ENCODE measurements around the gene TMTC4.

TMTC4 gene

GRCh38 chr13:100611678-100612492, 62.7 kb downstream of the TMTC4 start:
- no peak overlapping the region for H3K4me3 ChIP-seq (ENCODE audit: low read depth, low read length)
- H3K4me1 ChIP-seq = no peaks in the 10 kb centered on the region
- H3K9me3 ChIP-seq (ENCODE audit: control insufficient read depth, low read length) = no peaks in the 10 kb centered on the region
- no peaks in the 10 kb centered on the region for H3K79me2 ChIP-seq
- H3K27ac ChIP-seq = no peak overlapping the region
- H2AFZ ChIP-seq = peak overlapping the region; percentile 42
- no peak overlapping the region for H3K9ac ChIP-seq
- TF ChIP-seq CTCF (IDR thresholded peaks at IDR 0.05) = no peak
- no peaks in the 10 kb centered on the region for H3K27me3 ChIP-seq (ENCODE audit: control insufficient read depth, insufficient read depth, low read length)
- H3K4me2 ChIP-seq (ENCODE audit: low read length) = no peak overlapping the region
- no peaks in the 10 kb centered on the region for H3K36me3 ChIP-seq (ENCODE audit: control insufficient read depth, insufficient read depth, low read length)

GRCh38 chr13:100610391-100611347, 63.9 kb downstream of the TMTC4 start:
- no peak overlapping the region for H3K27ac ChIP-seq
- TF ChIP-seq CTCF (IDR thresholded peaks at IDR 0.05) = no peak

DNA sequence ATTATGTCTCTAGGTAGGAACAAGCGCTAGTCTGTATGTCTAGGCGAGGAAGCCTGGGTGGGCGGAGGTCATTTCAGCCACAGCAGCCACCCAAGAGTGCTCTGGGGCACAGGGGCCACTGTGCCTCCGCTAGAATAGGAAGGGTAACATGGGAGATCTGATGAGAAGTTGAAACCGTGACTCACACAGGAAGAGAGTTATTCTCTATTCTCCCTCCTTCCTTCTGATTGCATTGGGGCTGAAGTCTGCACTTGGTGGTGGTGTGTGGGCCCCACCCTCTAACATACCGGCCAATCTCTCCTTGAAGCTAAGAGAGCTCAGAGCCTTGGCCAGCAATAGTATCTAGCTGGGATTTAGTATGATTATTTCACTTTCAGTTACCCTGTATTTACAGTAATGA, 65.7 kb downstream of the TMTC4 start:
- Histone ChIP-seq H3K27ac (no peak overlapping the region), H3K27me3 (ENCODE audit: control insufficient read depth, insufficient read depth, low read length) (no peaks in the 10 kb centered on the region), H3K4me3 (ENCODE audit: low read depth, low read length) (no peak overlapping the region), H3K79me2 (no peaks in the 10 kb centered on the region), H3K9ac (no peak overlapping the region), H2AFZ (no peak overlapping the region), H3K4me2 (ENCODE audit: low read length) (no peak overlapping the region), H3K36me3 (ENCODE audit: control insufficient read depth, insufficient read depth, low read length) (no peaks in the 10 kb centered on the region), H3K9me3 (ENCODE audit: control insufficient read depth, low read length) (no peaks in the 10 kb centered on the region), H3K4me1 (no peaks in the 10 kb centered on the region)
- TF ChIP-seq CTCF (IDR thresholded peaks at IDR 0.05) = no peak

More at GRCh38 chr13:100610391-100611347, 63.9 kb downstream of the TMTC4 start:
- H3K4me2 ChIP-seq (ENCODE audit: low read length) = no peak overlapping the region
- no peak overlapping the region for H2AFZ ChIP-seq
- H3K79me2 ChIP-seq = no peaks in the 10 kb centered on the region
- no peaks in the 10 kb centered on the region for H3K27me3 ChIP-seq (ENCODE audit: control insufficient read depth, insufficient read depth, low read length)
- H3K36me3 ChIP-seq (ENCODE audit: control insufficient read depth, insufficient read depth, low read length) = no peaks in the 10 kb centered on the region
- H3K4me1 ChIP-seq = no peaks in the 10 kb centered on the region
- H3K9me3 ChIP-seq (ENCODE audit: control insufficient read depth, low read length) = no peaks in the 10 kb centered on the region
- no peak overlapping the region for H3K9ac ChIP-seq
- no peak overlapping the region for H3K4me3 ChIP-seq (ENCODE audit: low read depth, low read length)

GRCh38 chr13:100608489-100608888, 66.1 kb downstream of the TMTC4 start:
- H3K36me3 ChIP-seq (ENCODE audit: control insufficient read depth, insufficient read depth, low read length) = no peaks in the 10 kb centered on the region
- no peak overlapping the region for H3K4me3 ChIP-seq (ENCODE audit: low read depth, low read length)
- no peaks in the 10 kb centered on the region for H3K27me3 ChIP-seq (ENCODE audit: control insufficient read depth, insufficient read depth, low read length)
- no peak overlapping the region for H3K27ac ChIP-seq
- H3K9me3 ChIP-seq (ENCODE audit: control insufficient read depth, low read length) = no peaks in the 10 kb centered on the region
- H3K4me1 ChIP-seq = no peaks in the 10 kb centered on the region
- no peak for TF ChIP-seq CTCF (IDR thresholded peaks at IDR 0.05)
- H3K9ac ChIP-seq = no peak overlapping the region
- no peaks in the 10 kb centered on the region for H3K79me2 ChIP-seq
- no peak overlapping the region for H3K4me2 ChIP-seq (ENCODE audit: low read length)
- no peak overlapping the region for H2AFZ ChIP-seq

Measured in parathyroid adenoma (tissue), 2 donors.